MG63 (cell line): ENCODE data around the gene MBD2. TPM values are rescaled to one million over a fixed set of nuclear protein-coding genes. Genes with fewer than 3 reads are reported as not detected.
"Not testable (repeated sequence)": the region's sequence is repeated elsewhere in the genome, so short reads cannot be mapped to it uniquely, and the experiment has no call there.

Source experiments
- DNase-seq: peaks from one replicate; pipeline ENCODE4 v3.0.0-alpha.2; 2020
- H3K27me3 ChIP-seq: fragments of 250-450 bp; sonication (Bioruptor Pico); 2 replicates; pipeline ENCODE4 v1.5.1; 2020; ENCODE audit warnings: mild to moderate bottlenecking, moderate library complexity
- H3K36me3 ChIP-seq: fragments of 250-450 bp; sonication (Bioruptor Pico); 2 replicates; pipeline ENCODE4 v1.5.1; 2020; ENCODE audit warnings: mild to moderate bottlenecking, moderate library complexity
- H3K4me3 ChIP-seq: fragments of 250-450 bp; sonication (Bioruptor Pico); 2 replicates; pipeline ENCODE4 v1.5.1; 2020; ENCODE audit warnings: mild to moderate bottlenecking, moderate library complexity
- H3K9me3 ChIP-seq: fragments of 250-450 bp; sonication (Bioruptor Pico); 2 replicates; pipeline ENCODE4 v1.5.1; 2020; ENCODE audit warnings: mild to moderate bottlenecking, moderate library complexity
- total RNA-seq: library from RNA; depleted of rRNA; stranded (reverse); fragments of >200 nt; shearing (Covaris generic); gene quantifications from 2 replicates; pipeline ENCODE4 v1.2.3, GENCODE V29; 2014; ENCODE audit warnings: low replicate concordance

Gene MBD2
- total RNA-seq, 1 experiment from 2014 or later, result 31.2 TPM

- Histone ChIP-seq H3K36me3 (peaks cover 15% of the 10 kb centered on the region), H3K4me3 (no peak overlapping the region), H3K27me3 (no peaks in the 10 kb centered on the region), H3K9me3 (no peaks in the 10 kb centered on the region)
- no peak for DNase-seq
Observed at GRCh38 chr18:54217624-54218023, 6.8 kb downstream of the MBD2 start.

- H3K27me3 ChIP-seq, result no peaks in the 10 kb centered on the region
Observed at GRCh38 chr18:54215069-54215468, 9.4 kb downstream of the MBD2 start.

DNA sequence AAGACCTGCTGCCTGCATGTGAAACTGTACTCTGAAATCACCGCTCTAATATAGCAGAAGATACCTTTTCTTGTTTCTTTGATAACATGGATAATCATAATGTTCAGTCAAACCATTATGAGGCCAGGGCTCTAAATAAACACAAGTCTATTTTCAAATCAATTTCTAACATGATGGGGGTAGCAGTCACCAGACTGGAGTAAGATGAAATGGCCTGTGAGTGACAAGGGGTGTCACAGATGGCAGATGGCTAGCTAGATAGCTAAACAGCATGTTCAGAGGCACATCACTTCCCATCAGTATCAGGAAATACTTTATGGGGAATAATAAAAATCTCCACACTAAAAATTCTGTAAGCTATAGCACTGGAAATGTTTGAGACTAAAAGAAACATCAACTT lies 14.0 kb downstream of the MBD2 start:
- DNase-seq, result no peak
- Histone ChIP-seq H3K9me3 (no peaks in the 10 kb centered on the region), H3K36me3 (no peaks in the 10 kb centered on the region), H3K27me3 (no peaks in the 10 kb centered on the region), H3K4me3 (no peak overlapping the region)

More at GRCh38 chr18:54215069-54215468, 9.4 kb downstream of the MBD2 start:
- Histone ChIP-seq H3K4me3 (no peak overlapping the region), H3K9me3 (no peaks in the 10 kb centered on the region), H3K36me3 (peaks cover 3% of the 10 kb centered on the region; the same call in 1 of the 2 replicates)
- no peak for DNase-seq

DNA sequence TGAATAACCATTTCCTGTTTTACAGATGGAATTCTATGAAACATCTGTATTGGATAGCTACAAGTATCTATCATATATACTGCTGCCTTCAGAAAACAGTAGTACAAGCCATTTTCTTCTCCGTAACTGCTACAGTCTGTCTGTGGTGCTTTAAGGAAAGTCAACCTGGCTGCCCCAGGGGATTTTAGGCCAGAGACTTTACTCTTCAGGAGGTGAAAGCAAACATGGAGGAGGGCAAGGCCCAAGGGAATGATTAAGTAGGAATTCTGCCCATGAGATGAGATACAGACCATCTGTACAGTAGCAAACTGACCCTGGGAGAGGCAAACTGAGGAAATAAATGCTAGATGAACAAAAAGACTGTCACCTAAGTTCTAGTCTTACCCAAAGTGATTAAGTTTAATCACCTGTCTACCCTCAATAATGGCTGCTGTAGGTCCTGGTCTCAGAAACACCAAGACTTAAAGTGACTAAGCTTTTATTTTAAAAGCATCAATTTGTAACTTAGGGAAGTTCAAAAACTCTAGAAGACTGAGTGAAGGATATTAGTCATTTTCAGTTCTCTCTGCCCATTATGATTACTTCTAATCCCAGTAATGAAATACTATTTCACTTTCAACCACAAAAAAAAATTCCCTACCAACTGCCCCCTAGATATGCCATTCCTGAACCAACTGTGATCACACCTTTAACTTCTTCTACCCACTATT lies 14.8 kb downstream of the MBD2 start:
- H3K4me3 ChIP-seq, result no peak overlapping the region
- H3K9me3 ChIP-seq, result no peaks in the 10 kb centered on the region
- no peak for DNase-seq
- H3K36me3 ChIP-seq, result peaks cover 4% of the 10 kb centered on the region
- H3K27me3 ChIP-seq, result no peaks in the 10 kb centered on the region

- Histone ChIP-seq H3K9me3 (no peaks in the 10 kb centered on the region), H3K27me3 (no peaks in the 10 kb centered on the region)
- no peak for DNase-seq
Observed at GRCh38 chr18:54206447-54206846, 18.0 kb downstream of the MBD2 start.

DNA sequence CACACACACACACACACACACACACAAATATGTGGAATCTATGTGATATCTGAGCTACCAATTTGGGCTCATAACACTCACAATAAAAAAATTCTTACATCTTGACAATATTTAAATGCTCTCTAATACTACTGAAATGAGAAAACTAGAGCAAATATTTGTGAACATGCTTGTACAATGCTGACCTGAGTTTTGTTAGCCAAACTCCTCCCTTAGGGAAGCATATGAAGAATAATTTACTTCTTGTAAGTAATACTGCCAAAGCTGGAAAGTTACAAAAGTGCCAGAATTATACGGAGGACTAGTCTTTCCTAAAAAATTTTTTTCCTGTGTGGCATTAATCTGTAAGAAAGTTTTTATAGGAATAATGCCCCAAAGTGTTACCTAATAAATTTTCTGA lies 18.5 kb downstream of the MBD2 start:
- H3K27me3 ChIP-seq, result no peaks in the 10 kb centered on the region
- no peak overlapping the region for H3K4me3 ChIP-seq
- no peaks in the 10 kb centered on the region for H3K9me3 ChIP-seq
- DNase-seq, result no peak
- peaks cover 36% of the 10 kb centered on the region for H3K36me3 ChIP-seq

More at GRCh38 chr18:54206447-54206846, 18.0 kb downstream of the MBD2 start:
- Histone ChIP-seq H3K36me3 (peaks cover 31% of the 10 kb centered on the region), H3K4me3 (no peak overlapping the region)

GRCh38 chr18:54205448-54205847 lies 19.0 kb downstream of the MBD2 start:
- not testable (repeated sequence) for H3K4me3 ChIP-seq, H3K27me3 ChIP-seq, DNase-seq, H3K9me3 ChIP-seq
- H3K36me3 ChIP-seq, result peaks cover 37% of the 10 kb centered on the region

- Histone ChIP-seq H3K4me3 (no peak overlapping the region), H3K27me3 (no peaks in the 10 kb centered on the region)
Observed at GRCh38 chr18:54204883-54205282, 19.6 kb downstream of the MBD2 start.

DNA sequence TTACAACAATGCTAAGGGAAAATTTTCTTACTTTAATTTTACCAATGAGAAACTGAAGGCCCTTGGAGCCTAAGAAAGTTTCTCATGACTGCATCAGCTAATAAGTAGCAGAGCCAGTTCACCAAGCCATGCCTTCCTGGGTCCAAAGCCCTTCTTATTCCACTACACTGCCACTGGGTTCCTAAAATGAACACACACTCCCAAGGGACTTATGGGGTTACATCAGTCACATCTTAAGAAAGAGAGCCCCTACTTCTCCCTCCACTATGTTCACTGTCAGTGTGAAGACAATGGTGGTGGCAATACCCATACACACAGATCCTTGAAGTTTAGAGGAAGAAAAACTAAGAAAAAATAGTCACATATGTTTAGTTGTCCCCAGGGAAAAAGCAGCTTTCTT lies 20.6 kb downstream of the MBD2 start:
- H3K9me3 ChIP-seq, result no peaks in the 10 kb centered on the region
- H3K4me3 ChIP-seq, result no peak overlapping the region
- no peaks in the 10 kb centered on the region for H3K27me3 ChIP-seq
- no peak for DNase-seq
- peaks cover 41% of the 10 kb centered on the region for H3K36me3 ChIP-seq

More at GRCh38 chr18:54204883-54205282, 19.6 kb downstream of the MBD2 start:
- no peaks in the 10 kb centered on the region for H3K9me3 ChIP-seq
- peaks cover 37% of the 10 kb centered on the region for H3K36me3 ChIP-seq
- DNase-seq, result no peak

- no peak for DNase-seq
- H3K9me3 ChIP-seq, result no peaks in the 10 kb centered on the region
- peaks cover 46% of the 10 kb centered on the region for H3K36me3 ChIP-seq
- no peak overlapping the region for H3K4me3 ChIP-seq
- H3K27me3 ChIP-seq, result no peaks in the 10 kb centered on the region
Observed at GRCh38 chr18:54202851-54203250, 21.6 kb downstream of the MBD2 start.

GRCh38 chr18:54197747-54198411 lies 26.6 kb downstream of the MBD2 start:
- H3K9me3 ChIP-seq, result no peaks in the 10 kb centered on the region
- peaks cover 25% of the 10 kb centered on the region for H3K36me3 ChIP-seq
- no peak overlapping the region for H3K4me3 ChIP-seq
- H3K27me3 ChIP-seq, result no peaks in the 10 kb centered on the region
- DNase-seq, result no peak

DNA sequence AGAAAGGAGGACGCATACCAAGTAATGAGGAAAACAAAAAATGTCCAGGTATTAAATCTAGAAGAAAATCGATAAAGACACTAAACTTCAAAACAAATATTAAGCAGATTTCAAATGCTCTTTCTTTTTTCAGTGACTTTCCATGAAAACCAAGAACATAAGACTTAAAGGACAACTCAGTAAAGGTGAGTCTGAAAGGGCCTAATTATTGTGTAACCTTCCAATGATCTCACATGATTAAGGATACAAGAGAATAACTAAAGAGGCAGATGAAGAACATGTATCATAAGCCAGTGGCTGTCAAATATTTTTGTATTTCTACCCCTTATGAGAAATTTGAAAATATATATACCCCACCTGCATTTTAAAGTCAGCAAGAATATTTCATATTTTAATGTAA lies 30.7 kb downstream of the MBD2 start:
- Histone ChIP-seq H3K36me3 (peaks cover 5% of the 10 kb centered on the region; the same call in 1 of the 2 replicates), H3K9me3 (no peaks in the 10 kb centered on the region), H3K4me3 (no peak overlapping the region), H3K27me3 (no peaks in the 10 kb centered on the region)
- DNase-seq, result no peak

- Histone ChIP-seq H3K9me3 (no peaks in the 10 kb centered on the region), H3K36me3 (peaks cover under 1% of the 10 kb centered on the region; the same call in 1 of the 2 replicates), H3K4me3 (no peak overlapping the region), H3K27me3 (no peaks in the 10 kb centered on the region)
- no peak for DNase-seq
Observed at GRCh38 chr18:54192900-54193299, 31.6 kb downstream of the MBD2 start.

GRCh38 chr18:54192415-54192814 lies 32.1 kb downstream of the MBD2 start:
- Histone ChIP-seq H3K9me3 (no peaks in the 10 kb centered on the region), H3K36me3 (peaks cover 4% of the 10 kb centered on the region), H3K4me3 (no peak overlapping the region), H3K27me3 (no peaks in the 10 kb centered on the region)
- DNase-seq, result no peak

DNA sequence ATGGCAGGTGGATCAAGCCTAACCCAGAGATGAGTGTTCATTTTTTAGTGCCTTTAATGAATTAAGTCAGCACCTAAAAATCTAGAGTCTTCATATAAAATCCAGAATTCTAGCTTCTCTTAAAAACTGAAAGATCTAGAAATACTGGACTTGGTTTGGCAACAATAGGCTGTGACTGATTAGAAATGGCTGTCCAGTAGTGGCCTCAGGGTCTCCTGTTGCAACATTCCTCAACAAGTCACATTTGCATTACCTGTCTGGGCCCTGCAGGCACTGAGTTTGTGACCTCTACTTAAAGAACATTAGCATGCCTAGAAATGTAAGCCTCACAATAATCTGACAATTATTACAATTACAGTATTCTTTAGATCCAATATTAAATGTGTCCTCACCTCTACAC lies 33.1 kb downstream of the MBD2 start:
- Histone ChIP-seq H3K27me3 (no peaks in the 10 kb centered on the region), H3K36me3 (peaks cover 7% of the 10 kb centered on the region), H3K4me3 (no peak overlapping the region), H3K9me3 (no peaks in the 10 kb centered on the region)
- DNase-seq, result no peak

DNA sequence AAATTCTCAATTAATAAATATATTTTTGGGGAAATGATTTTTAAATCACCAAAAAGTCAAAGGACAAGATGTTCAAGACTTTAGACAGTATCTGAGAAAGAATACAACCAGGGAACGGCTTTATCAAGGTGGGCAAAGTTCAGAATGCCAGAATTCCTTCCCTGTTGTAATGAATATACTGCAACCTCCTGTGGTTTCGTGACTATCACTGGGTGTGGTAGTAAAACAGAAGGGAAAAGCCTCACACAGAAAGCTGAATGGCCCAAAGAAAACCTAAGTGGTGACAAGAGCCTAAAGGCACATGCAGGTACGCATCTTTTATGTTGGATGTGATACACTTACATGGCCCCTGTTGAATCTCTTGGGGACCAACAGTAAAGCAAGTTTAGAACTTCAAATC lies 37.1 kb downstream of the MBD2 start:
- H3K4me3 ChIP-seq, result no peak overlapping the region
- H3K36me3 ChIP-seq, result peaks cover 18% of the 10 kb centered on the region
- no peaks in the 10 kb centered on the region for H3K9me3 ChIP-seq
- DNase-seq, result no peak
- H3K27me3 ChIP-seq, result no peaks in the 10 kb centered on the region

DNA sequence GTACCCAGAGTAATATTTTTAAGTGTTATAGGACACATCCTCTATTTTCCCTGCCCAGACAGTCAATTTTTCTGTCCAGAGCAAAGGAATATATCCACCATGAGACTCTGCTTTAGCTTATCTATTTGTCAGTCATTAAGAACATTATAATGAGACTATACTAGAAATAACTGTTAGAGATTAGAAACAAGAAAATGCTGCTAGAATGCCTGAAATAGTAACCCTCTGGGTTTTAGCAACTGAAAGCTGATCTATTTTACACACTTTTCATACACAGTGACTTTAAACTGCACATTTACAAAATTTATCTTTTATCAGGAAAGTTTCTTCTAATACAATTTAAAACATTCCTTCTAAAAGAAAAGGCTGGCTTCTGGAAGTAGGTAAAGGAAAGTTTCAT lies 39.6 kb downstream of the MBD2 start:
- Histone ChIP-seq H3K27me3 (no peaks in the 10 kb centered on the region), H3K9me3 (no peaks in the 10 kb centered on the region), H3K36me3 (peaks cover 24% of the 10 kb centered on the region), H3K4me3 (no peak overlapping the region)
- no peak for DNase-seq

DNA sequence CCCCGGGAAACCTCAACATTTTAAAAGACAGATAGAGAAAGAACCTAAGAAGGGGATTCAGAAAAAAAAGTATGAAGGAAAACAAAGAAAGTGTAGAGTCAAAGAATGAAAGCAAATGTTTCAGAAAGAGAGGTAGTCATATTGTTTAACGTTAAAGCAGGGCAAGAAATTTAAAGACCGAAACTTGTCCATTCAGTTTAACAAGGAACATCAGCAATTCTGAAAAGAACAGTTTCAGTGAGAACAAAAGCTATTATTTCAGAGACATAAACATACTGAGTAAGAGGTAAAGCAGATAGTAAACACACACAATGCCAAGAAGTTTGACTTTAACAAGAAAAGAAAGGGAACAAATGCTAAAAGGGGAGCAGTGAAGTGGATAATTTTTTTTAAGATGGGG lies 41.1 kb downstream of the MBD2 start:
- Histone ChIP-seq H3K27me3 (no peaks in the 10 kb centered on the region), H3K36me3 (peaks cover 24% of the 10 kb centered on the region), H3K9me3 (no peaks in the 10 kb centered on the region), H3K4me3 (no peak overlapping the region)
- DNase-seq, result no peak
